IPS-11a (cell line): ENCODE results near the gene MUSTN1.

ENCODE experiments used
- H3K4me3 ChIP-seq: one replicate; pipeline ENCODE4 v1.5.1; 2013; ENCODE audit warnings: low read depth, low read length, control low read depth

Gene MUSTN1

DNA sequence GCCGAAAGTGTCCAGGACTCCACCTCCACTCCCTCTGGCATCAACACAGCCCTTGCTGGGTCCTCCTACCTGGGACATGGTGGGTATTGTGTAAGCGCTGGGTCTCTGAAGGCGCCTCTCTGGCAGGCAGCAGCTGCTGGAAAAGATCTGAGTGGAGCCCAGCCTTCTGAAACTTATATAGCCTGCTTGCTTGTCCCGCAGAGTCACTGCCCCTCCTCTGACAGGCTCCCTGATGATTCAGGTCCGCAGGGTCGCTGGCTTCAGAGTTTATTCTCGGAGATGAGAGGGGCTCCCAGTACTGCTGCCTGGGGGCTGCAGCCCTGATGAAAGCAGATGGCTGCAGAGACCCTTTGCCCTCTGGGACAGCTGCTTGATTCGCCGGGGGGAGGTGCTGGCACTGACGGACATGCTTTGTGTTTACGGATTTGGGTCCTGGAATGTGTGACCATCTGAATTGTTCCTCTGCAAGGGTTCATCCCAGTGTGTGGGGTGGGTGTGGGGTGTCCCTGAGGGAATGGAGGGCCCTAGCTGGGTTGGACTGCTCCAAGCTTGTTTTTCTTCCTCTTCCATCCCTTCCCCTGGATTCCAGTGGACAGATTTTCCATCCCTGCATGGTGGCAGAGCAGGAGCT, at the start of gene MUSTN1:
TSS of gene MUSTN1 (minus strand) at position 149 of the 631 bp plus-strand sequence. CDS start at position 78, 71 bp downstream.
- H3K4me3 ChIP-seq: no peak within 1 kb of the TSS

DNA sequence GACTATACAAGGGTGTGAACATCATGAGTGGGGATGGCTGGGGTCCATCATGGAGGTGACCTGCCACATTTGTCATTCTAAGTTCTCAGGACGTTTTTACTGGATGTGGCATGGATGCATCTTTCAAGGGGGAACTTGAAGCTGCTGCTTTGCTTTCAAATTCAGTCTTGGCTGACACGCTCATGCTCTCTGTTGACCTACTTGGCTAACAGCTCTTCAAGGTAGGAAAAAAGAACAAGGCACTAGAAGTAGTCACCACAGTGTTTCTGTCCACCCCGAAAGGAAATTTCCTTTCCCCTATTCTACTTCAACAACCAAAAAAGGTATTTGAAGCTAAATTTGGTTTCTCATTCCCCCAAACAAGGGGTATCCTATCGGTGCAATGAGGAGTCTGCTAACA, 47.6 kb upstream of the MUSTN1 start:
- H3K4me3 ChIP-seq: no peak overlapping the region

DNA sequence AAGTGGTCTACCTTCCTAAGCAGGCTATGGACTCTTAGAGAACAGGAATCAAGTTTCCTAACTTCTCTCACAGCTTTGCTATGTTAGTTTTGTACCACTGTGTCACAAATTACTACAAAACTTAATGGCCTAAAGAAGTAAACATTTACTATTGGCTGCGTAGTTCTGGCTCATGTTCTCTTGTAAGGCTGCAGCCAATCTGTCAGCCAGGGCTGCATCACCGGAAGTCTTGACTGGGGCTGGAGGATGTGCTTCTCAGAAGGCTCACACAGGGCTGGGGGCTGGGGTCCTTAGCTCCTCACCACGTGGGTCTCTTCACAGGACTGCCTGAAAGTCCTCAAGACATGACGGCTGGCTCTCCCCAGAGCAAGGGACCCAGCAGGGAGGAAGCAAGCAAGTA, 47.1 kb upstream of the MUSTN1 start:
- H3K4me3 ChIP-seq: no peak overlapping the region

DNA sequence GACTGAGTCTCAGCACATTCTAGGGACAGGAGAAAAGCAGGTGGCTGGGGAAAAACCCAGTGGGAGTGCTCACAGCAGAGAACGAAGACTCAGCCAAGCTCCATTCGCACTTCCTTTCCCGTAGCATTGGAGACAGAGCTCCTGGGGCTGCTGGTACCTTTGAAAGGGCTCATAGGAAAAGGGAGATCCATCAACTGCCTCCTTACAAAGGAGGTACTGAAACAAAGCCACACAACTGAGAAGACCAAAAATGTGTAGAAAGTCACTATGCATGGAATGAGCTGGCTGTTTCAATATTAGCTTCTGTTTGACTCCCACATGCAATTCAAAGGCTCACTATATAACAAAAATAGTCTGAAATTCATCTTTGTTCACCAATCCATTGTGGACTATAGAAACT, 45.7 kb upstream of the MUSTN1 start:
- no peak overlapping the region for H3K4me3 ChIP-seq

DNA sequence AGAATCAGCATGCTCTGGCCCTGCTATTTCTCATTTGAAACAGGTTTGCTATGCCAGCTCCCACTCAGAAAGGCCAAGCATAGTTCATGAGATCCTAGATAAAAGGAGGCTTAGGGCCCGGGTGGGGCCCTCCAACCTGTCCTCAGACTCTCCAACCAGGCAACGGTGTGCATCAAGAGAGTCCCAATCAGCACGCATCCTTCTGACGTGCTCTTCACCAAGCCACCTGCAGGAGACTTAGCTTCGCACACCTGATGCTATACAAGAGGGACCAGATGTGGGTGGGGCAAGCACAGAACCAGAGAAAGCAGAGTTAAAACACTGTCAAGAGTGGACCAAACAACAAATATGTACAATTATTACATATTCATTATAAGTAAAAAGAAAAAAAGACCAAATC, 45.2 kb upstream of the MUSTN1 start:
- H3K4me3 ChIP-seq: no peak overlapping the region

DNA sequence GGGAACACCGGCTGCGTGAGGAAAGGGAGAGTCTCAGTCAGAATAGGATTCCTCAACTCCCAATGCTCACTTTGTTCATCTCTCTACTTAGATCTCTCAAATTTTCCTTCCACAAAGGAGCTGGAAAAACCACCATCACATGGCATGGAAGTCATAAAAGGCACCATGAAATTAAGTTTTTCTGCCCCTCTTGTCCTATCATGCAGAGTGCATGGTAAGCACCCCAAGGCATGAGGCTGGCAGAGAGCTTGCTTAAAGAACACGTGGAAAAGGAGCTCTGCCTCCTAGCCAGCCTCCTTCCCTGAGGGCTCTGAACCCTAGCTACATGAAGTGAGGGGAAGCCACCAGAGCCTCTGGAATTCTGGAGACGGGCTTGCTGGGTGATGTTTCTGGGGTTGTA, 44.8 kb upstream of the MUSTN1 start:
- no peak overlapping the region for H3K4me3 ChIP-seq

DNA sequence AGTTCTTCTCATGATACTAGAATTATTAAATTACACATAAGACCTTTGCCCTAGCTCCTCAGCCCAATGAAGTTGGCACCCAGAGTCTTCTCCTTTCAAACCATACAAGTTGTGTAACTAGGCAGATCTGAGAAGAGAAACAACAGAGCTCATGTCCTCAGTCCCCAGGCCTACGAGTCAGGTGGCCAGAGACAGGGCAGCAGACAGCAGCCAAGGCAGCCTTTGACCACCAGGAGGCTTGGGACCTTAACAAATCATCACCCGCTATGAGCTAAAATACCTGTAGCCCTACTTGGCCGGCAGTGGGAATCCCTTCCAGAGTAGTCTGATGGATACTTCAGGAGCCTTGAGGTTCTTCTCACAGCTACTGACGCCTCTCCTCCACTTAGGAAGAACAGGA, 44.3 kb upstream of the MUSTN1 start:
- H3K4me3 ChIP-seq: no peak overlapping the region

DNA sequence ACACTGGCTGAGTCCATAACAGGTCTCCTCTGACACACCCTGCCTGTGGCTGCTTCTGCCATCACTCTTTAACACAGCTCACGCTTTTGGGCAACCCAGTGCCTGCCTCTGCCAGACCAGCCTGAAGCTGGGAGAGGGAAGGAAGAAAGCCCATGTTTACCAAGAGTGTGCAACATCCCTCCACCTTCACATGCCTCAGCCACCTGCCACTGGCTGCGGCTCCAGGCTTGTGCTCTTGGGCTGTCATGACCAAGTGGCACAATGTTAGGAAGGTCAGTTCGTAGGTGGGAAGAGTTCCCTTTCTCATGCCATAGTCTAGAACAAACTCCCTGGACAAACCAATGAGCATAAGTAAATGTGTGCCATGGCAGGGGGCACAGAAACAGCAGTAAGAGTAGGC, 42.3 kb upstream of the MUSTN1 start:
- H3K4me3 ChIP-seq: no peak overlapping the region

DNA sequence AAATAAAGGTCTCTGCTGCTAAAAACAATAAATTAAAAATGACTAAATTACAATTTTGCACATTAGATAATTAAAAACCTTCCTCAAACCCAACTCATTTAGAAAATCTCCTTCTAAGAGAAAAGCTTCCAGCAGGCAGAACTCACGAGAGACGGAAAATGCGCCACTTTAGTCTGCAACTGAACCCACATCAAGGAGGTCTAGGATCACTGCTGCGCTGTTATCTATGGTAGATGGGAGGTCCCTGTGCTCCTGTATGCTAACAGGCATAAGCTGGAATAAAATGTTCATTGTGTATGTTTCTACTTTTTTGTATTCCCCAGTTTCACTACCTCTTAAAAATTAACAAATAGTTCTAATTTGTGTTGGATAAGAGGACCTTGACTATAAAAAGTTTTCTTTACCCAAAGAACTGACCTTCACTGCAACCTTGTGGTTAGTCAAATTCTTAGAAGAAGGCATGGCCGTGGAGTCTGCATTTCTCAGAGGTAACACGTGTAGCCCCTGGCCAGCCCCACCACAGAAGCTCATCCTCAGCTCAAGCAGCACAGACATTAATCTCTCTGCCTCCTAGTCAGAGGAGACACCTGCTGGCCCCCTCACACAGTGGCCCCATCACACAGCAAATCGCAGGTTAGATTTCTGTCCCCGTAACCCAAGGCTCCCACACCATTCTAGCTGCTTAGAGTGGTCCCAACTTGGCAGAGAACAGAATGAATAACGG, 40.2 kb upstream of the MUSTN1 start:
- H3K4me3 ChIP-seq: no peak overlapping the region

DNA sequence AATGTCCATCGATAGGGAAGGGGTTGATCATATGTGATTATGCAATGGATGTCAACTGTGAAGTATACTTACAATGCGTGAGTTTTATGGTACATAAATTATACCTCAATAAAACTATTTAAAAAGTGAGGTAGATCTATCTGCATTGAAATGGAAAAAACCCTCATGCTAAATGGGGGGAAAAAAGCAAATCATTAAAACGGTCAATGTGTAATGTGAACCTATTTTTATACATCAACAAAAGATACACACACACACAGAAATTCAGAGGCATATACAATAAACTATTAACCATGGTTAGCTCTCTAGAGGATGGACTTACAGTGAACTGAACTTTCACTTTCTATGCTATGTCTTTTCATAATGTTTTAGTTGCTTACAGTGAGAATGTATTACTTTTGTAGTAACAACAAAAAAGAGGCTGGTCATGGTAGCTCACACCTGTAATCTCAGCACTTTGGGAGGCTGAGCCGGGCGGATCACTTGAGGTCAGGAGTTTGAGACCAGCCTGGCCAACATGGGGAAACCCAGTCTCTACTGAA, 39.4 kb upstream of the MUSTN1 start:
- no peak overlapping the region for H3K4me3 ChIP-seq

DNA sequence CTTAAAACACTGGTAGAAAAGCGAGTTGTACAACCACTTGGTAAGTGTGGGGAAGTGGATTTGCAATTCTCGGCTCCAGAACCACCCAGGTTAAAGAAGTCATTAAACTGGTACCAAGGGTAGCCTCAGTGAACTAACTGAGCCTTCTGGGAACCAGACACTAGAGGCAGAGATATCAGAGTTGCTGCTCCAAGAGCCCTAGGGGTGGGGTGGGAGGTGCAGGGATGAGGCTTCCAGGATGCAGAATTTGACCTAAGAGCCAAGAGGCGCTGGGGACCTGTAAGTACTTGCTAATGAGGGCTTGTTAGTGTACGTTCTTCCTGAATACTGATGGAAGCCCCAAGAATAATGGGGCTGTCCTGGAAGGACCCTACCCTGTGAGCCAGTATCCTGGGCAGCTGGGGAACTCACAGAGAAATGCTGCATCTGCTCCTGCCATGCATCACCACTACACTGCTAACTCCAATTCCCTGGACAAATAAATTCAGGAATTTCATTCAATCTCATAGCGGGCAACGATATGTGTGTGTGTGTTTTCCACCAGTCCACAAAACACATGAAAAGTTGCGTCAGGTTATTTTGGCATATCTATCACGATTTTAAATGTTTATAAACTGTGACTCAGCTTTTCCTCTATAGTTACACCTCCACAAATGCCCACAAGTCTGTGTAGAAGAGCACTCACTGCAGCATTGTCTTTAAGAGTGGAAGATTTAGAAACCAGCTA, 38.8 kb upstream of the MUSTN1 start:
- no peak overlapping the region for H3K4me3 ChIP-seq

DNA sequence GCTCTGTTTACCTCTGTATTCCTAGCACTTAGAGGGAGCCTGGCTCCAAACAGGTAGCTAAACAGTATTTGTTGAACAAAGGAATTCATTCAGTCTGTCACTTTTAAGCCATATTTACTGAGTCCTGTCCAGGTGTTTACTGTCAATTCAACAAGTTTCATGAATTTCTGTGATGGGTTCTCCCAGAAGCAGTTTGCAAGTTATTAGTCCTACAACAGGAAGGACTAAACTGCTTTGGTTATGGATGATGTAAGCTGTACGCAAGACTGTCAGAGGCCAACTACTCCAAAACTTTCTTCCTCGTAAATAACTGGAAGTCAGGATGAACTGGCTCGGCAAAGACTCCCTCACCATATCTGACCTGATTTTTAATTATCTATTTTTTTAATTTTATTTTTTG, 37.4 kb upstream of the MUSTN1 start:
- H3K4me3 ChIP-seq: no peak overlapping the region

DNA sequence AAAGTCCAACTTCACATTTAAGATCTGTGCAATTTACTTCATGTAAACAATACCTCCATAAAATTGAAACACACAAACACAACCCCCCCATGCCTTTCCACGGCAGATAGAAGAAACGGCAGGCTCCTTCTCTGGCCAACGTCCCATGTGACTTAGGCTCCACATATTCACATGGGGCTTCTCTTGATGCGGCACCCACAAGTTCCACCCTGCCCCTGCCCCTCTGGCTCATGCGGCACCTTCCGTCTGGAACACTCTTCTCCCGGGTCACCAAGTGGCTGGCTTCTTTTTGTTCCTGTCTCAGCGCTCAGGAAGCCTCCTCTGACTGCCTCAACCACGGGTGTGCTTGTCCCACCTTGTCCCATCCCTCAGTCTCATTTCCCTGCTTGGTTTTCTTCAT, 36.9 kb upstream of the MUSTN1 start:
- no peak overlapping the region for H3K4me3 ChIP-seq

DNA sequence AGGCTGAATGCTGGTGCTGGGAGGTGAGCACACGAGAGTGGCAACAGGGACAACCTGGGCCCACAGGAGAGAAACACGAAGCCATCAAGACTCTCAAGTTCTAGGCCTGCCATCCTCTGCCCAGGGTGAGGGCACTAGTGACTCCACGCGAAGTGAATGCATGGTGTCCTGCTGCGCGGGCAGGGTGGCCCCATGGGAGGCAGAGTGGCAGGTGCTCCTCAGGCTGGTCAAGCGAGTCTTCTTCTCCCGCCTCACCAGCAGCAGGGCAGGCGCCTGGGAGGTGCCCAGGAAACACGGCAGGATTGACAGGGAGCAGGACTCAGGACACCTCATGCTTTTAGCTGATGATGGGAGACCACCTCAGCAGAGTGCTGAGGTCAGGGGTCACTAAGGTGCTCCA, 35.7 kb upstream of the MUSTN1 start:
- no peak overlapping the region for H3K4me3 ChIP-seq

DNA sequence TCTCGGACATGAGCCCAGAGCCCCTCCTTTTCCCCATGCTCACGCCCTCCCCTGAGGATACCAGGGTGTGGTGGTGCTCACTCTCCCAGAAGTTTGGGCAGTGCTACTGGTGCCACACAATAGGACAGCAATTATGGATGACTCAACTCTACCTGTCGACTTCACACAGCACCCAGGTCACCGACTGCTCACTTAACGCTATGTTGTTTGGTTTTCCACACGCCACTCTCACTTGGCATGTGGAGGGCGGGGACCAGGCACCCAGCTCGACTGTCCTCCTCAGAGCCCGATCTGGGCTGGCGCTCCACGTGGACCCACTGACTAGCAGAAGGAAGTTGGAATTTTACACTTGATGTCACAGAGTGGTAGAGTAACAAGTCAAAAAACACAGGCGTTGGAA, 31.6 kb upstream of the MUSTN1 start:
- no peak overlapping the region for H3K4me3 ChIP-seq

DNA sequence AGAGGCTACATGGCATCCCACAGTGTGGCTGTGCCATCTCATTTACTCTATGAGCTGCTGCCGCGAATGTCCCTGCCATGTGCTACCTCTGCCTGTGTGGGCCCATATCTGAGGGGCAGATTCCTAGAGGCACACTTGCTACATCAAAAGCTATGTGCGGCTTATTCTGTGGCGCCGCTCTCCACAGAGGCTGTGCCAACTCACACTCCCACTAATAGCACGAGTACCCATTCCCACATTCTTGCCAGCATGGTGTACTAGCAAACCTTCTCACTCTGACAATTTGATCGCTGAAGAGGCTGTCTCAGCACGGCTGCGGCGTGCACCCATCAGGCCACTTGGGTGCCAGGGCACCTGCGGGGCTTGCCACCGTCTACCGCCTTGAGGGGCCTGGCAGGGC, 31.2 kb upstream of the MUSTN1 start:
- no peak overlapping the region for H3K4me3 ChIP-seq

DNA sequence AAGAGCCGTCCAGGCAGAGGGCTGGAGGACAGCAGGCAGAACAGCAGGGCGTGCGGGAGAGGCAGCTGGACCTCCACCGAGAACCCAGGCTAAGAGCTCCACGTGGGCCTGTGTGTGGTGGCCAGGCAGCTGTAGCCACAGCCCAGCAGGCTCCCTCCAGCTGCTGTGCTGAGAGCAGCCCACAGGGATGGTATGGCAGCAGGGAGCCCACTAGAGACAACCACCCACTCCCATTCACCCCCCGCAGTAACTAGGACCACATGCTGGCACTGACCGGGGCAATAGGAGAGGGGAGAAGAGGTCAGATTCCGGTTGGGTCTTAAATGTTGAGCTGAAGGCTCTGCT, 25.6 kb upstream of the MUSTN1 start:
- H3K4me3 ChIP-seq: no peak overlapping the region

DNA sequence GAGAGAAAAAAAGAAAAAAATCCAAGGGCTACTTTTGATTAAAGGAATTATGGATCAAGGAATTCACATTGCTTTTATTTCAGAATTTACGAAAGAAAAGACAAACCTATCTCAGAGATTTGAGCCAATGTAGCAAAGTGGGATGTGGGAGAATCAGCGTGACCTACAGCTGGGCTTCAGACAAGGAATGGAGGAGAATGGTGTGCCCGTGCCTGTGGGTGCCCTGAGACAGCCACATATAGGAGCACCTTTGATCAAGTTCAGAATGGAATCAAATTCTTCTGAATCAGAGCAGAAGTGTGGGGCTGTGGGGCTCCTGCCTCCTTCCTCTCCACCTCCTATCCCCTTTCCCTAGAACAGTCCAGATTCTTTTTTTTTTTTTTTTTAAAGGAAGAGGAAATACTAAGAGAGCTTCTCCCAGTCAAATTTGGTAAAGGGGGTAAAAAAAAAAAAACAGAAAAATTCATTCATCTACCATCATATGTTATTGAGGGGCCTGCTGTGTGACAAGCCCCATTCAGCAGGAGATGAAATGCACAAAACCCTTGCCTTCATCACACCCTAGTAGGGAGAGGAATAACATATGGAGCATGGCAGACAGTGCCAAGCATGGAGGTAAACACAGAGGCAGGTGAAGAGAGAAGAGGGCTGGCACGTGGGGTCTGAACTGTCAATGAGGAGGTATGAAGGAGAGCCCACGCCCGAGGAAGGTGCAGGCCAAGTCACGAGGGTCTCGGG, 25.0 kb upstream of the MUSTN1 start:
- no peak overlapping the region for H3K4me3 ChIP-seq

DNA sequence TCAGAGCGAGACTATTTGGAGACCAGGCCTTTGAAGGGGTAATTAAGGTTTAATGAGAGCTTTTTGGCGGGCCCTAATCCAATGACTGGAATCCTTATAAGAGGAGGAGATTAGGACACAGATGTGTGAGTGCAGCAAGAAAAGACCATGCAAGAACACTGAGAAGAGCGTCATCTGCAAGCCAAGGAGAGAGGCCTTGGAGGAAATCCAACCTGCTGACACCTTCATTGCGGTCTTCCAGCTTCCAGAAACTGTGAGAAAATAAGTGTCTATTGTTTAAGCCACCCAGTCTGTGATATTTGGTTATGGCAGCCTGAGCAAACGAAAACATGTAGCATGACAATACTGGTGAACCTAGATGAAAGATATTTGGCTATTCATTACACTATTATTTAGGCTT, 23.0 kb upstream of the MUSTN1 start:
- no peak overlapping the region for H3K4me3 ChIP-seq

DNA sequence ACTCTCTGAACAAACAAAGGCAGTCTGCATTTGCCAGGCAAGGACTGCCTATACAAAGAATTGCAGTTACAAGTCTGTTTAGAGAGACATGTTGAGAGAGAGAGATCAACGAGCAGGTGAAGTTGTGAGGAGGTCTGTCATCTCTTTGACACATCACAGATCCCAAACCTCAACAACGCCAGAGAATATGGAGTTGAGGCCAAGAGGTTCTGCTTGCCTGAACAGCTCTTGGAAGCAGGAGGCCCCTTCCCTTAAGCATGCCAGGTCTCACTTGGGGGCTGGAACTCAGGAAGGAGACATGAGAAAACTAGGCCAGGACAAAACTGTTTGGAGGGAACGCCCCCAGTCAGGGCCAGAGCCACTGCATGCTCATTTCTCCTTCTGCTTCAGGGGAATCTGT, 22.3 kb upstream of the MUSTN1 start:
- H3K4me3 ChIP-seq: no peak overlapping the region

DNA sequence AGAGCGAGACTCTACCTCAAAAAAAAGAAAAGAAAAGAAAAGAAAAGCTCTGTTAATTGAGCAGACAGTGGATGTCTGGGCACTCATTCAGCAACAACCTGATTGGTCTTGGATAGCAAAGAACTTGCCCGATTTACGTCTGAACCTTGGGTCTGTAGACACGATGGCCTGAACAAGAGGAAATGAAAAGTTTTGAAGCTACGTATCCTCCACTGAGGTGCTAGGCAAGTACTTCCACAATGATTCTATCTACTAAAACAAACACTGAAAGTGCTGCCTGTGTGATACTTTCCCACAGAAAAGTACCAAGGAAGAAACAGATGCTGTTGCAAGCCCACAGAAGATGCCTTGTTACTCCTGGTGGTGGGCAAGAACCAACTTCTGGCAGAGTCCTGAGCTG, 21.8 kb upstream of the MUSTN1 start:
- H3K4me3 ChIP-seq: no peak overlapping the region
